Measurements from ENCODE around the gene SALL1. TPM values are rescaled to one million over a fixed set of nuclear protein-coding genes. Genes with fewer than 3 reads are reported as not detected.

SALL1 gene
- total and polyA plus RNA-seq, 2 of the 4 experiments (the other 2 are of a cell fraction), result 0.90 to 5.2 TPM

- TF ChIP-seq, protein P1, sequence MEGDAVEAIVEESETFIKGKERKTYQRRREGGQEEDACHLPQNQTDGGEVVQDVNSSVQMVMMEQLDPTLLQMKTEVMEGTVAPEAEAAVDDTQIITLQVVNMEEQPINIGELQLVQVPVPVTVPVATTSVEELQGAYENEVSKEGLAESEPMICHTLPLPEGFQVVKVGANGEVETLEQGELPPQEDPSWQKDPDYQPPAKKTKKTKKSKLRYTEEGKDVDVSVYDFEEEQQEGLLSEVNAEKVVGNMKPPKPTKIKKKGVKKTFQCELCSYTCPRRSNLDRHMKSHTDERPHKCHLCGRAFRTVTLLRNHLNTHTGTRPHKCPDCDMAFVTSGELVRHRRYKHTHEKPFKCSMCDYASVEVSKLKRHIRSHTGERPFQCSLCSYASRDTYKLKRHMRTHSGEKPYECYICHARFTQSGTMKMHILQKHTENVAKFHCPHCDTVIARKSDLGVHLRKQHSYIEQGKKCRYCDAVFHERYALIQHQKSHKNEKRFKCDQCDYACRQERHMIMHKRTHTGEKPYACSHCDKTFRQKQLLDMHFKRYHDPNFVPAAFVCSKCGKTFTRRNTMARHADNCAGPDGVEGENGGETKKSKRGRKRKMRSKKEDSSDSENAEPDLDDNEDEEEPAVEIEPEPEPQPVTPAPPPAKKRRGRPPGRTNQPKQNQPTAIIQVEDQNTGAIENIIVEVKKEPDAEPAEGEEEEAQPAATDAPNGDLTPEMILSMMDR (conservative IDR thresholded peaks at IDR 0.05; ENCODE audit: low read depth, low read length), result no peak
- no peak for TF ChIP-seq BHLHE40 (IDR thresholded peaks at IDR 0.05; ENCODE audit: low read depth, low read length)
- no peak for TF ChIP-seq NFE2L2 (IDR thresholded peaks at IDR 0.05; ENCODE audit: low read depth, low read length)
- no peak for TF ChIP-seq RFX5 (IDR thresholded peaks at IDR 0.05; ENCODE audit: low read depth, low read length)
These were observed 5.0 kb upstream of the SALL1 start (continued) for GRCh38 chr16:51155820-51156806.
